GM20431 (cell line): ENCODE data around the gene P4HA1.
"Not testable (repeated sequence)": the region's sequence is repeated elsewhere in the genome, so short reads cannot be mapped to it uniquely, and the experiment has no call there.

ENCODE experiments used
- in situ Hi-C: fragments of 300-500 bp; cut with MseI, MboI; formaldehyde crosslinking; loops from one replicate; pipeline ENCODE4 v1.15.0; 2020; ENCODE audit warnings: low sequenced_read_pairs; ENCODE audit not compliant: unreplicated experiment

The P4HA1 gene

GRCh38 chr10:72989771-72990170 lies 106.9 kb downstream of the P4HA1 start:
- in situ Hi-C loops = not testable (repeated sequence)

GRCh38 chr10:72984618-72985017 lies 112.0 kb downstream of the P4HA1 start:
- in situ Hi-C loops = not testable (repeated sequence)

GRCh38 chr10:72981882-72982529 lies 114.7 kb downstream of the P4HA1 start:
- in situ Hi-C loops = no loop called here

GRCh38 chr10:72981028-72981881 lies 115.4 kb downstream of the P4HA1 start:
- in situ Hi-C loops = no loop called here

GRCh38 chr10:72980348-72980747 lies 116.3 kb downstream of the P4HA1 start:
- in situ Hi-C loops = no loop called here

GRCh38 chr10:72979709-72980108 lies 117.0 kb downstream of the P4HA1 start:
- in situ Hi-C loops = no loop called here

- in situ Hi-C loops = no loop called here
Measured at GRCh38 chr10:72976886-72977285, 119.8 kb downstream of the P4HA1 start.
